Activated CD4-positive, alpha-beta T cell treated with anti-CD3 and anti-CD28 coated beads, Interleukin-2, amount 50 U/mL, for 1 hour (primary cell): ENCODE measurements around the gene SH3TC2.

Source experiments
- DNase-seq: peaks from one replicate; pipeline ENCODE4 v3.0.0-alpha.2; 2020

The SH3TC2 gene

DNA sequence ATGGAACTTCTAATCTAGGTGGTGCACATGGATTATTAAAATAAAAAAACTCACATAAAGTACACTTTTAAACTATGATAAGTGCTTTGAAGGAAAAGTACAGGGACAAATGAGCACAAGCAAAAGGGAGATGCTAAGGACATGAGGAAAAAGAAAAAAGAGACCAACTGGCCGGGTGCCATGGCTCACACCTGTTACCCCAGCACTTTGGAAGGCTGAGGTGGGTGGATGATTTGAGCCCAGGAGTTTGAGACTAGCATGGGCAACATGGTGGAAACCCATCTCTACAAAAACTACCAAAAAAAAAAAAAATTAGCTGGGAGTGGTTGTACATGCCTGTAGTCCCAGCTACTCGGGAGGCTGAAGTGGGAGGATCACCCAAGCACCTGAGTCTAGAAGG is 67.1 kb downstream of the SH3TC2 start:
- DNase-seq: no peak

DNA sequence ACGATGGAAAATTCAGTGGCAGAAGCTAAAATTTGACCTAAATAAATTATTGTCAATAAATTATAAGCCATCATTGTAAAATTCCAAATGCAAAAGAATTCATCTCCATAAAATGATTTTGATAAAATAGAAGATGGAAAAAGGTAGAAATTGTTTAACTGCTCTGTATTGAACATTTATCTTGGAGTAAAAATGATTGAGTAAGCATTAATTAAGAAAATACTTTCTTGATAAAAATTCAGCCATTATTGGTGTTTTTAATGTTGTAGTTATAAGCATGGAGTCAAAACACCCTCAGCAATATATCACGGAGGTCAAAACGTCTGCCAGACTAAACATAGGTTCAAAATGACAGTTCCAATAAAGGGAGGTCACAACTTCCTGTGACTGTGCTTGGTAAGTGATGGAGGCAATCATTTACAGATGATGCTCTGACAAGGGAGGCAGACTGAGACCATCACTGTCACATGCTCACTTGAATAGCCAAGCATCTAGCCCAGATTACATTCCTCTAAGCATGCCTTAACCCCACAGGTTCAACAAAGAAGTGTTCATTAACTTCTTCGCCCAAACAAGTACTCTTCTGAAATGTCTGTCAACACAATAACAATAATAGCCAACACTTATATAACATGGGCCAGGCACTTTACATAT is 69.5 kb downstream of the SH3TC2 start:
- DNase-seq: no peak

DNA sequence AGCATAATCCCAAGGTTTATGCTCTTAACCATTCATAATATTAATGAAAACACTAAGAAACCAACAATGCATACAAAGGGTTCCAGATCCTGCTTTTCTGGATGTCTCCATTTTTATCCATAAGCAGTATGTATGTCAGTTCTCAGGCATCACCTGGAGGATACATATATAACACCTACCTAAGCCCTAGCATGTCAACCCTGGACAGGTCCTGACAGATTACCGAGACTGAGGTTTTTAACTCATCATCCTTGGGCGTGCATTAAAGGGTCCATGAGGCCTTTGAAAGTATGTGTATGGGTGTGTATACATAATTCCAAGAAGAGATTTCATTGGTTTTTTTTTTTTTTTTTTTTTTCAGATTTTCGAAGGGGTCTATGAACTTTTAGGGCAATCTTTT is 70.6 kb downstream of the SH3TC2 start:
- DNase-seq: no peak

DNA sequence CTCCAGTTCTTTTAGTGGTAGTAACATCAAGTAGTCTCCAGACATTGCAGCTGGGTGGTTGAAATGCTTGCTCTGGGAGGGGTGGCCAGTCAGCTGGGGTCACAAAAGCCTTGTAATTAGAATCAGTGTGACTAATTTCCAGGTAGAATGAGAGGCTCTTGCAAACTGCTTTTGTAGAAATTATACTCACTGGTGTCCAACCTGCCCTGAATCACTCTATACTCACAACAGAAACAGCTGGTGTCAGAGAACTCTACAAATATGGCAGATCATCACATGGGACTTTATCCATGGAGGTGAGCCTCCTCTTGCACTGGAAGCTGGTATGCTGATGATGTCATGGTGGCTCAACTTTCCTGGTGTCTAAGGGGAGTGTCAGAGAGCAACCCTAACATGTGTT is 71.3 kb downstream of the SH3TC2 start:
- DNase-seq: no peak

DNA sequence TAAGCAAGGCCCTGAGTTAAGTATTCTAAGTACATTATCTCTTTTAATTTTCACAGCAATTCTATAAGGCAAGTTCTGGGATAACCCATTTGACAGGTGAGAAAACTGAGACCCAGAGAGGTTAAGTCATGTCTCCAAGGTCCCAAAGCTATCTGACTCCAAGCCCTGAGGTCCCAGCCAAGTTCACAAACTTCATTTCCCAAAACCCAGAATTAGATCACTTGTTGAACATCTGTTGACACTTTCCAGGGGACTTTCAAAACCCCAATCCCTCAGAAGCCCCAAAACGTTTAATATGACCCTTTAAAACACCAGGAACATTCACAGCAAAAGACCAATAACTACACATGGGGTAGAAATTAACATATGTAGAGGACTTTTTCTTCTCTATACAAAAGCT is 72.0 kb downstream of the SH3TC2 start:
- DNase-seq: no peak

DNA sequence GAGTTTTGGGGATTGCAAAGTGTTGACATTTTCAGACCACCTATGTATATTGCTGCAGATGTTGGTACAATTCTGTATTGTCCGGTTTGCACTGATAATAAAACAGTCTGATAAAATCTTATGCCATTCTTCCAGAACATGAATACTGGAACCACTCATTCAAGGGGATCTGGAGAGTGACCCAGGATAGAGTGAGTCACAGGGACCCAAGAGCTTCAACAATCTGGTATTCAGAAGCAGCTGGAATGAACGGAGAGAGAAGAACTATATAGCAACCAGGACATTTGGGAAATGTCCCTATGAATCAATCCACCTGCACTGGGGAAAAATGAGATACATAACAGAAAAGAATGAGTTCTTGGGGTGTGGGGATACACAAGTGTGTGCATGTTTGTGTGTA is 73.3 kb downstream of the SH3TC2 start:
- DNase-seq: no peak

DNA sequence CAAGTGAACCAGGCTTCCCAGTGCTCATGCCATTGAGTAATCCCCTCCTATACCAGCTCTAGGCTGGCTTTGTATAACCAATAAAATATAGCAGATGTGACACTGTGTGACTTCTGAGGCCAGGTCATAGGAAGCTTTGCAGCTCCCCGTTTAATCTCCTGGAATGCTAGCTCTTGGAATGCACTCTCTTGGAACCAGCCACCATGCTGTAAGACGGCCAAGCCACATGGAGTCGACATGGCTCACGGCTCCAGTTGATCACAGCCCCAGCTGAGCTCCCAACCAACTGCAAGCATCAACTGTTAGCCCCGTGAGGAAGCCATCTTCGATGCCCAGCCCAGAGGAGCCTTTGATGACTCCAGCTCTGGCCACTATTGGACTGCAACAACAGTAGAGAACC is 74.5 kb downstream of the SH3TC2 start:
- DNase-seq: no peak

DNA sequence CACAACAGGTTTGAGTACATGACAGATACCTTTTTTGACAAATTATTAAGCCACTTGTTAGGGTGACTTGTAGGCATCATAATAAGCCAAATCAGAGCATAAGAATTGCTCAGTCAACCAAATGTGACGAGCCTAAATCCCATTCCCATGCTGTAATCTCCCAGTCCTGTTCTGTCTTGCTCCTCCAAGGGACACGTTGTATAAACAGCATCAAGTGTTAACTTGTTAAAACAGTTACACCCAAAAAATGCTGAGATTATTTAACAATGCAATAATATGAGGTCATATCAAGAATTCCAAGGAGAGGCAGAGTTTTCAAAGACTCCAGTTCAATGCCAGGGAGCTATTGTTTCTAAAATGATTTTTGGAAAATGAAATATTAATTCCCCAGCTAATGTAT is 76.2 kb downstream of the SH3TC2 start:
- DNase-seq: no peak

DNA sequence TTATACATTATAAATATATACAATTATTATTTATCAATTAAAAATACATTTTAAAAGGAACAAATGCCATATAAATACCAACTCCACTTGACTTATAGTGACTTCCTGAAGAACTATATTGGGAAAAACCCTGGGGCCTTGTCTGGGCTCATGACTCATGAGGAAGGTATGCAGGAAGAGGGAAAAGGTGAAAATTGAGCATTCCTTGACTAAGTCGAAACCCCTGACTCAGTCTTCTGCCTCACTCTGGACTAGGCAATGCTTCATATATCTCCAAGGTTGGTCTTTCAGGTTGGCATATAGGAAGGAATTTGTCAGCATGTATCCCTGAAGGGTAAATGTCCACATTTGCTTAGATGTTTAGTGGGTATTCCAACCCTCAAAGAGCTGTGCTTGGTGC is 78.5 kb downstream of the SH3TC2 start:
- DNase-seq: no peak

DNA sequence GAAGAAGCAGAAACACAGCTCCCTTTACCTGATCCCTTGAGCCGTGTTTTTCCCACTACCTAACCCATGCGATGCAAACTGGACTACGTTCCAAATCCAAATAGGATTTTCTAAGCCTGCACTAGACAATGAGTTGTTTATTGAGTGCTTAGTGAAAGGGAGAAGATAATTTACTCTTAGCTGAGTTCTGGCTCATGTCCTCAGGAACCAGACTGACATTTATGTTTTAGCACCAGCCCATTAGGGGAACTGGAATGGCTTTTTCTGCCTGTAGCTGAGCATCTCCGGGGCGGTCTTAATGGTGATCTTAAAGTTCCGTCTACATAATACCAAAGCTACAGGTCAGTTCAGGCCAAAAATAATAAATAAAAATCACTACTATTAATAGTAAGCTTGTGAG is 81.5 kb downstream of the SH3TC2 start:
- DNase-seq: no peak

DNA sequence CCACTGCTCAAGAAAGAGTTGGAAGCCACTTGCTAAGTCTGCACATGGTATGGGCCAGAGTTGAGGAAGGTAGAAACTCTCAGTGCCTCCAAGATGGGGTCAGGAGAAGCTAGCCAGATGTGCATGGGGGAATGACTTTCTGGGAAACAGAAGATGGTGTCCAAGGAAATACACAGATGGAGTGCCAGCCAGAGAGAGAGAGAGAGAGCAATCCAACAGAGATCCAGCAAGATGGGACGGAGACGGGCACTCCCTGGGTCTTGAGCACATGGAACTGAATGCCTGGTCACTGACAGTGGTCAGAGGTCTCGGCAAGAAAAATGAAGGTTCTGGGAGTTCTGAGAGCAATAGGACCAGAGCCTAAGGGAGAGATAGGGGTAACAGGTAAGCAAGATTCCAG is 82.1 kb downstream of the SH3TC2 start:
- DNase-seq: no peak

DNA sequence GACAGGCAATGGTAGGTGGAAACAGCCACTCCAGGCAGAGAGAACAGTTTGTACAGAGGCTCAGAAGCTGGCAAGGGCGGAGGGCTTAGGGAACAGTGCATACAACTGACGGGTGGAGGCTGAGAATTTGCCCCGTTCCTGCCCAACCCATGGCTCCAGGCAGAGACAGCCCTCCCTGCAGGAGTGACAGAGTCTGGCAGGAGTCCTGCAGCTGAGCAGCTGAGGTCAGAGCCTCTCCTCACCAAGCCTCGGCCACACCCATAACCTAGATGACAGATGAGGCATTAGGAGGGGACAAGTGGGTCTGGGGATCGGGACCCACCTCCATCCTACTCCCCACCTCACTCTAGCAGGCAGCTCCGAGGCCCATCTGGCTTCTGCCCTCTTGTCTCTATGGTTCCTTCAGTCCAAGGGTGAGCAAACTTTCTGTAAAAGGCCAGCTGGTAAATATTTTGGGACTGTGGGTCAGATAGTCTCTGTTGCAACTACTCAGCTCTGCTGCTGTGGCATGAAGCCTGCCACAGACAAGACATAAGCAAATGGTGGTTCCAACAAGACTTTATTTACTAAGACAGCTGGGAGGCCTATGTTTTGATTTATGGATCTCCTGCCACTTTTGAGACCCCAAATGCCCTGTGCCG is 83.7 kb downstream of the SH3TC2 start:
- DNase-seq: no peak

DNA sequence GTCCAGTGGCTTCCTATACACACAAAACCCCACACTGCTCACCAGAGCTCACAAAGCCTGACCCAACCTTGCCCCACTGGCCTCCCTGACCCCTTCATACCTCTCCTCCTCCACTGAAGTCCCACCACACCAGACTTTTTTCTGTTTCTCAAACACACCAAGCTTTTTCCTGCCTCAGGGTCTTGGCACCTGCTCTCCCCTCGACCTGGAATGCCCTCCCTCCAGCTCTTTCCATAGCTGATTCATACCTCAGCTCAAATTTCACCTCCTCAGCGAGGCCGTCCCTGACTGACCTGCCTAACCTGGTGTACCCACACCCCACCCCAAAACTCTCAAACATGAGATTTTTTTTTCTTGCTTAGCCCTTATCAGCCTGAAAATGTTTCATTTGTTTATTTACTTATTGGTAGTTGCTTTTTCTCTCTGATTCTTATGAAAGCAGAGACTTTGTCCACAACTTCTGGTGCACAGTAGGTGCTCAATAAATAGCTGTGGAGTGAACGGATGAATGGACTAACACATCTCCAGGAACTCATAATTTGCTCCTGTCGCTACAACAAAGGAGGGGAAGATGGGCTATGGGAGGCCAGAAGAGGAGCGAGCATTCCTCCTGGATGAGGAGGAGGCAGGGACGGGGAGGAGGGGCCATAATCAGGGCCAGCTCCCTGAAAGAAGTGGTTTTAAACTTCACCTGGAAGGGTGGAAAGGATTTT is 84.3 kb downstream of the SH3TC2 start:
- no peak for DNase-seq

DNA sequence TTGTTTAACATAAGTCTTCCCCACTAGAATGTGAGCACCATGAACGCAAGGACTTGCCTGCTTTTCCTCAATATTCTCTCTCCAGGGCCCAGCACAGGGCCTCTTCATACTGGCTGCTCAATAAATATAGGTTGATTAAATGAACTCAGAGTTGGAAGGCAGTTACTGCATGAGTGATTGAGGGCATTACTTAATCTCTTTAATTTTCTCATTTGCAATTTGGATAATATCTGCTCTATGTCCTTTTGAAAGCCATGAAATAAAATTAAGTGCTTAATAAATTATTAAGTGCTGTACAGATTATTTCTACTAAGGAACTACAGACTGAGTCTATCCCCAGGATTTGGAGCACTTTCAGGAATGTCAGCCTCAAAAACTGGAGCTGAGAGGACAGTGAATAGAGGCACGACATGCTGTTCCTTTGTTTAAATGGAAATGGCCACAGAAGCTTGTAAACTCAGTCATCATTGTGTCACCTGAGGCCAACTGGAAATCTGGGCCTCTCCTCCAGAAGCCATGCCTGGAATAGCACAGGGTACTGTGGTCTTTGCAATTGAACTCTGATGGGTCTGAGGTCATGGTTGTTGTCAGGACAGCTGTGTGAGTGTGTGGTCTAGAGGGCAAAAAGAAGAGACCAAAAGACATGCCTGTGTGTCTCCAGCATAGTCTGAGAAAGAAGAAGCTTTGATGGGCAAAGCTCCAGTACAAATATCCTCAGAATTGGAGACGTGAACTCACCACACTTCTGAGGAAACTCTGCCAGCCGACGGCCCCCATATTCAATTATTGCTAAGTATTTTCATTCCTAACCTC is 86.1 kb downstream of the SH3TC2 start:
- DNase-seq: no peak

DNA sequence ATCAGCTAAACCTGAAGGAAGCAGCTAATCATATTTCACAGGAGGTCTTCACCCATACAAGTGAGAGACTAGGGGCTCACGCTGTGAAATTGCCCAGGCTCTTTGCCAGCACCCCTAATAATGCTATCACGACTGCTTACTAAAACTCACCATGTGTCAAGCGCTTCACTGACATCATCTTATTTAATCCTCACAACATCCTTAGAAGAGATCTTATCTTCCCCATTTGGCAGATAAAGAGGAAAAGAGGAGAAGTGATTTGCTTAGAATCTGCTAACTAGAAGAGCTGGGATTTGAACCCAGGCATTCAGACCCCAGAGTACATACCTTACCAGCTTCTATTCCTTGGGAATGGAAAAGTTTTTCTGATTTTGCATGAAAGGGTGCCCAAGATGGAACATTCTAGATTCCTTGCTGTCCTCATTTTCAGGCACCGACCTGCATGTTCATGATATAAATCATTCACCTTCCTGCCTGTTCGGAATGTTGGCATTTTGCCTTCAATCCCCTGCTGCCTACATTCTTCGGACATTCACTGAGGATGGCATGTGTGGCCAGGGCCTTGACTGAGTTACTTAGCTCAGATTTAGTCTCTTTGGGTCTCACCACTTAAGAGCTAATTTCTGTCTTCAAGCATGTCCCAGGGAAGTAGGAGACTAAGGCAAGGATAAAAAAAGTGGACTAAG is 88.1 kb downstream of the SH3TC2 start:
- DNase-seq: no peak

DNA sequence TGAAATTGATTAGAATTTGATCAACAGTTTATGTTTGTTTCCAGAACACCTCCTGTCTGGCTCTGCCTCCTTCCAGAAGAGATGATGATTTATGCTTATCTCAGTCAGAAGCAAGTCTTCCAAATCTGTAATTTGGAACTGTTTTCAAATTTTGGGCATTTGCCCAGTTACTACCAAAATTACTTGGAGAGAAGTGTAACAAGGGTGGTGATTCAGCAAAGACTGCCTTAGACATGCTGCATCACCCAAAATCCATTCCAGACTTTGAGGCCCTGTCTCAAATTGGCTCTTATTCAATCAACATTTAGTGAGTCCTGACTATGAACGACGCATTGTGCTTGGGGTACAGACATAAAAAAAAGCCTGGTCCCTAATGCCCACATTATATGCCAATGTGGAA is 89.4 kb downstream of the SH3TC2 start:
- DNase-seq: no peak

DNA sequence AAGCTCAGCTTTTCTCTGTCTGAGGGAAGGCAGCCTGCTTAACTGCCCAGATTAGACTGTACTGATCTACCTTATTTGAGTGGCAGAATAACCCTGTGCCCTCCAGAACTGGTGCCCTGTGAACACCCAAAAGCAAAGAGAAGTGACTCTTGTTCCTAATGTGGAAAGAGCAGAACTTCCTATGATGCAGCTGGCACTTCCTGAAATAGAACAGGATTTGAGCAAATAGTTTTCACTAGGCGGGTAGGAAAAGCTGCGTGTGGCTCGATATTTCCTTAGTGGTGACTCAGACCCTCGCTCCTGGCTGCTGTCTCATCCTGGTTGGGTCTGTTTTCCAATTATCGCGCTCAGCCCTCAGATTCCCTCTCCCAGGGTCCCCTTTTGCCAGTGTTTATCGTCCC is 89.9 kb downstream of the SH3TC2 start:
- DNase-seq: no peak

DNA sequence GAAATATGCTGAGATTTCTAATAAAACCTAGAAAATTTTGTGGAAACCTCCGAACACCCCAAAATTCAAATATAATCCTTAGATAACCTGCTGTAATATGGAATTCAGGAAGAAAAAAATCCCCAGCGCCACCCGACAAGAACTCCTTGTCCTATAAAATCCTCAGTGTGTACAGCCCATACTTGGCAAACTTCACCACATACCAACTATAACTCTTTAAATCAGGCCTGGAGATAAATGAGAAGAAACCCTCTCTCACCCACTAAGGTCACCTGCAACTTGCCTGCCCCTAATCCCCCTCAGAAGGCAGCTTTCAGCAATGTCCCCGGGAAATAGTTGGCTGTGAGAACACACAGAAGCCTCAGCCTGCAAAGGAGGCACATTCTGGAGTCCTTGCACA is 90.5 kb downstream of the SH3TC2 start:
- no peak for DNase-seq

DNA sequence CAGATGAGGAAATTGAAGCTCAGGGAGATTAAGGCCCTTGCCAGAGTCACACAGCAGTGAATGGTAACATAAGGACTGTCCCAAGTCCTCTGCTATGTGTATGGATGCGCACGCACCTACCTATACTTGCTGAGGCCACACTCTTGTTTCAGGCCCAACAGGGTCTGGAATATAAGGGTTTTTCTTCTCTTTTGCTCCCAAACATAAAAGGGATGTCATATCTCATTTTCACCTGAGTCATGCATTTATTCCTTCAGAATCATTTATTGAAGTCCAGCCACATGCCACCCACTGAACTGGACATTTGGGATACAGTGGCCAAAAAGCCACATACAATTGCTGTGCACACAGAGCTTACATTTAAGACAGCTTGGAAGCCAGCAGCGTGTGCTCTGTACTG is 92.0 kb downstream of the SH3TC2 start:
- no peak for DNase-seq

DNA sequence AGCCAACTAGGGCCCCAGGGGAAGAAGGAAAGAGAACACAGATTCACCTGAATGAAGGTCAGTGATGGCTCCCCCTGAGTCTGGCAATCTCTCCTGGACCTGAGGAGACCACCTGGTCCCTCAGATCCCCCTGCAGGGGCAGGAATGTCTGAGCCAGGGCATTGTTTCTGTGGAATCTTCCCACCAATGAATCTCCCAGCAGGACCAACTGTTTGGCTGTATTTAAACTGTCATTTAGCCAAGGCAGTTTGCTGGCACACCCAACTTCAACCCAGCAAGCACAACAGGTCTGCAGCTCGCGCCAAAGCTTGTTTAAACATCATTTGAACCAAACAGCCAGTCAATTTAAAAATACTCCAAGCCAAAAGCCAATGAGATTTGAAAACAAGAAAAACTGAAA is 92.6 kb downstream of the SH3TC2 start:
- DNase-seq: no peak

DNA sequence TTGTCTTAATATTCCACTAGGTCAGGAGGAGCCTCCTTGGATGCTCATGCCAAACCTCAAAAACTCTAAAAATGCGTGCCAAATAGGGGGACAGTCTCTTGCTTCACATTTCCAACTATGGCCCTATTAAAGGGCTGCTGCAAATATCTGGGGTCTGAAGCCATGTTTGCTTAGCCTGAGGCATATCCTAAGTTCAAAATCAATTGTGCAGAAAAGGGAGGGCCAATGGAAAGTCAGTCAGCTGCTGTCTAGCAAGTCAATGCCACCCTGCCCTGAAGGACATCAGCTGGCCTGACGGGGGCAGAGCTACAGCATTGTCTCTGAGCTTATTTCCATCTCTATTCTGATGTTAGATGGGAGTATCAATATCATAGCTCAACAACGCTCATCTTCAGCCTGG is 93.6 kb downstream of the SH3TC2 start:
- no peak for DNase-seq

DNA sequence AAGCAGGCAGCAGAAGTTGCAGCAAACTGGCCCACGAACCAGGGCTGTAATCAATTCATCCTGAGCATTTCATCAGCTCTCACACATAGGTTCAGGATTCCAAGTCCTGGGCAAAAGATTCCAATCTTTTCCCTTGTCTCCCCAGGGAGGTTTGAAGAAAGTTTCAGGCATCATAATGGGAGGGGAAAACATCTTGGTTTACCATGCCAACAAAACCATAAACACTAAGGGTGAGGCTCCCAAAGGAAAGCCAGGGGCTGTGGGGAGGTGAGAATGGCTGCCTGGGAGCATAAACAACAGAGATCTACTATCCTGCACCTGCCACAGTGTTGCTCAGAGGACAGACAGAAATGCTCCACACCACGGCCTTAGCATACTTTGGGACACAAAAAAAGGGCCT is 94.6 kb downstream of the SH3TC2 start:
- DNase-seq: no peak

DNA sequence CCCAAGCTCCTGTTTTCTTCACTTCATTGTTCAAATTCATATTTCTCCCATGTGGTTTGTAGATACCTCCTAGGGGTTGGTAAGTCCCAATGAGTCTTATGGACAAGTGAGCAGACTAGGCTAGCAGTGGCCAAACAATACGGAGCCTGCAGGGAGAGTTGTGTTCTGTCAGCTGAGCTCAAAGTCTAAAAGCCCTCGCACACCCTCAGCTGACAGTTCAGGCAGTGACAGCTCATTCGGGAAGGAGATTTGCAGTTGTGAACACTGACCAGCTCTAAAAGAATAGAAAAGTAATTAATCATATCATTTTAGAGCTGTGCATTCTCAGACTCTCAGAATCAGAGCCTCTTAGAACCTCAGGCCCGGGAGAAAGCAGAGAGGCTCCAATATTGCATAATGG is 95.1 kb downstream of the SH3TC2 start:
- DNase-seq: no peak
